GM23338 (cell line): Measurements from ENCODE around the gene HDDC3. TPM values are rescaled to one million over a fixed set of nuclear protein-coding genes. Genes with fewer than 3 reads are reported as not detected.
A peak's percentile ranks its signal among the peaks of the same experiment; 100 is the strongest.

Source experiments
- ATAC-seq: fragments of 200-7000 bp; cut with Tn5 transposase; 3 replicates; pipeline ENCODE4 v1.9.1; 2020
- DNase-seq: peaks from one replicate; pipeline ENCODE4 v3.0.0-alpha.2; 2015; ENCODE audit warnings: low spot score
- H2AFZ ChIP-seq: fragments of 200-600 bp; sonication (generic); 2 replicates; pipeline ENCODE4 v1.8.0; 2016; ENCODE audit warnings: antibody characterized with exemption, mild to moderate bottlenecking, moderate library complexity
- H3F3A ChIP-seq: fragments of 200-600 bp; sonication (generic); replicated peaks from 2 replicates; pipeline ENCODE4 v1.8.0; 2017; ENCODE audit warnings: antibody characterized with exemption, mixed run types, low read depth
- H3K27ac ChIP-seq: fragments of 200-600 bp; sonication (generic); 2 replicates; pipeline ENCODE4 v1.6.1; 2016; ENCODE audit warnings: low read depth
- H3K27me3 ChIP-seq: fragments of 200-600 bp; sonication (generic); 2 replicates; pipeline ENCODE4 v1.8.0; 2016; ENCODE audit warnings: mild to moderate bottlenecking, mixed run types, moderate library complexity; ENCODE audit not compliant: insufficient read depth
- H3K36me3 ChIP-seq: fragments of 200-600 bp; sonication (generic); 2 replicates; pipeline ENCODE4 v1.8.0; 2016; ENCODE audit warnings: mild to moderate bottlenecking; ENCODE audit not compliant: insufficient read depth
- H3K4me1 ChIP-seq: fragments of 200-600 bp; sonication (generic); 2 replicates; pipeline ENCODE4 v1.8.0; 2016; ENCODE audit warnings: mild to moderate bottlenecking, moderate library complexity; ENCODE audit not compliant: insufficient read depth
- H3K4me2 ChIP-seq: fragments of 200-600 bp; sonication (generic); 2 replicates; pipeline ENCODE4 v1.7.1; 2017; ENCODE audit warnings: mixed run types
- H3K4me3 ChIP-seq: fragments of 200-600 bp; sonication (generic); 2 replicates; pipeline ENCODE4 v1.6.1; 2016; ENCODE audit warnings: mixed run types
- H3K79me2 ChIP-seq: fragments of 200-600 bp; sonication (generic); replicated peaks from 2 replicates; pipeline ENCODE4 v1.8.0; 2017; ENCODE audit warnings: mild to moderate bottlenecking; ENCODE audit not compliant: insufficient read depth
- H3K9me2 ChIP-seq: fragments of 200-600 bp; sonication (generic); 2 replicates; pipeline ENCODE4 v1.8.0; 2017; ENCODE audit not compliant: insufficient read depth
- H4K20me1 ChIP-seq: fragments of 200-600 bp; sonication (generic); replicated peaks from 2 replicates; pipeline ENCODE4 v1.8.0; 2017; ENCODE audit warnings: mild to moderate bottlenecking; ENCODE audit not compliant: insufficient read depth
- H3K27ac Mint-ChIP-seq: 2 replicates; pipeline ENCODE4 v1.8.0; 2020; ENCODE audit warnings: inconsistent platforms, mild to moderate bottlenecking, moderate library complexity, mixed read lengths
- H3K27me3 Mint-ChIP-seq: 3 replicates; pipeline ENCODE4 v1.8.0; 2022; ENCODE audit warnings: low read depth, mild to moderate bottlenecking, moderate library complexity, mixed read lengths, inconsistent platforms; ENCODE audit not compliant: insufficient read depth, poor library complexity
- H3K36me3 Mint-ChIP-seq: 3 replicates; pipeline ENCODE4 v1.8.0; 2021; ENCODE audit warnings: low read depth, mild to moderate bottlenecking, inconsistent platforms, moderate library complexity, mixed read lengths
- H3K4me1 Mint-ChIP-seq: 3 replicates; pipeline ENCODE4 v1.8.0; 2020; ENCODE audit warnings: mild to moderate bottlenecking, inconsistent platforms, mixed read lengths
- H3K4me3 Mint-ChIP-seq: 3 replicates; pipeline ENCODE4 v1.8.0; 2021; ENCODE audit warnings: moderate library complexity, mild to moderate bottlenecking, inconsistent platforms, mixed read lengths
- H3K9me3 Mint-ChIP-seq: 3 replicates; pipeline ENCODE4 v1.8.0; 2020; ENCODE audit warnings: moderate library complexity, mild to moderate bottlenecking, inconsistent platforms, mixed read lengths
- EZH2phosphoT487 ChIP-seq: fragments of 200-600 bp; sonication (generic); IDR thresholded peaks from one replicate; pipeline ENCODE4 v1.8.1; 2018; ENCODE audit warnings: antibody characterized with exemption; ENCODE audit not compliant: unreplicated experiment
- JUNB ChIP-seq: IDR thresholded peaks from one replicate; pipeline ENCODE4 v1.6.1; 2016; ENCODE audit warnings: antibody characterized with exemption; ENCODE audit not compliant: unreplicated experiment
- STAT1 ChIP-seq: IDR thresholded peaks from one replicate; pipeline ENCODE4 v1.6.1; 2016; ENCODE audit warnings: antibody characterized with exemption; ENCODE audit not compliant: unreplicated experiment
- polyA plus RNA-seq: library from polyadenylated mRNA; unstranded; fragments of >200 nt; fragmentation: Nextera tagmentation; extraction: Ambion mirVana; gene quantifications from 2 replicates; pipeline ENCODE4 v1.2.1, GENCODE V29; 2016
- total RNA-seq: library from RNA; depleted of rRNA; stranded (reverse); fragments of >200 nt; shearing (Covaris generic); gene quantifications from 2 replicates; pipeline ENCODE4 v1.2.3, GENCODE V29; 2014
- TF ChIP-seq, protein P1 (sequence below): fragments of 250-450 bp; sonication (Bioruptor Pico); IDR thresholded peaks from 2 replicates; pipeline ENCODE4 v1.5.0; 2020; ENCODE audit warnings: mild to moderate bottlenecking, moderate library complexity
- TF ChIP-seq, protein P2 (sequence below), 2 experiments: fragments of 200-600 bp in 1 of 2; sonication (generic) in 1 of 2; conservative IDR thresholded peaks; 2 replicates each; pipeline versions ENCODE4 v1.5.1 to v1.6.1; 2016 to 2017; ENCODE audit warnings: antibody characterized with exemption in 2 of 2, low read depth in 2 of 2, mild to moderate bottlenecking in 2 of 2, moderate library complexity in 1 of 2
- TF ChIP-seq, protein P3 (sequence below): IDR thresholded peaks from one replicate; pipeline ENCODE4 v1.6.1; 2018; ENCODE audit warnings: antibody characterized with exemption; ENCODE audit not compliant: unreplicated experiment

Gene HDDC3
- total and polyA plus RNA-seq, 2 experiments from 2014 or later = 17.4 to 19.0 TPM

DNA sequence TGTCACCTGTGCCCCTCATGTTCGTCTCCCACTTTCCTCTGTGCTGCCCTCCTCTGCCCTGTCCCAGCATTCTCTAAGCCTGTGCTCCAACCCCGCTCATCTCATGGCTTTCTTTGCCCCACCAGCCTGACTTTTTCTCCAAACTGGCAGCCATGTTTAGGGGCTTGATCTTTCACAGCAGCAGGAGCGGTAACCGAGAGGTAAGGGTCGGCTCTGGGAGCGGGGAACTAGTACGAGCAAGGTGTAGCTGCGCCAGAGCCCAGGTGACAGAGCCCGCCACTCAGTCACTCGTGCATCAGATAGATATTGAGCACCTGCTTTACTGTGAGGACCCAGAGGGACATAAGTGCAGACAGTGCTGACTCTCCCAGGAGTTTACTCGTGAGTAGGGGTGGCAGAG, 15.9 kb downstream of the HDDC3 start:
- no peaks in the 10 kb centered on the region for H4K20me1 ChIP-seq
- DNase-seq (no peak), ATAC-seq (no peak)
- H3K36me3 ChIP-seq = no peaks in the 10 kb centered on the region
- no peak overlapping the region for H2AFZ ChIP-seq
- no peaks in the 10 kb centered on the region for H3K9me2 ChIP-seq
- Mint-ChIP-seq H3K36me3 (peaks cover 12% of the 10 kb centered on the region), H3K9me3 (no peaks in the 10 kb centered on the region), H3K27ac (peak overlapping the region; percentile 43; the same call in 1 of the 2 replicates), H3K4me3 (no peak overlapping the region), H3K27me3 (peaks cover 10% of the 10 kb centered on the region), H3K4me1 (peaks cover 6% of the 10 kb centered on the region)
- H3K4me1 ChIP-seq = no peaks in the 10 kb centered on the region
- no peak overlapping the region for H3K4me3 ChIP-seq
- no peaks in the 10 kb centered on the region for H3F3A ChIP-seq
- no peaks in the 10 kb centered on the region for H3K27me3 ChIP-seq
- H3K4me2 ChIP-seq = no peak overlapping the region
- H3K27ac ChIP-seq = no peak overlapping the region
- no peak for TF ChIP-seq JUNB
- no peak for TF ChIP-seq EZH2phosphoT487
- TF ChIP-seq, protein P1, sequence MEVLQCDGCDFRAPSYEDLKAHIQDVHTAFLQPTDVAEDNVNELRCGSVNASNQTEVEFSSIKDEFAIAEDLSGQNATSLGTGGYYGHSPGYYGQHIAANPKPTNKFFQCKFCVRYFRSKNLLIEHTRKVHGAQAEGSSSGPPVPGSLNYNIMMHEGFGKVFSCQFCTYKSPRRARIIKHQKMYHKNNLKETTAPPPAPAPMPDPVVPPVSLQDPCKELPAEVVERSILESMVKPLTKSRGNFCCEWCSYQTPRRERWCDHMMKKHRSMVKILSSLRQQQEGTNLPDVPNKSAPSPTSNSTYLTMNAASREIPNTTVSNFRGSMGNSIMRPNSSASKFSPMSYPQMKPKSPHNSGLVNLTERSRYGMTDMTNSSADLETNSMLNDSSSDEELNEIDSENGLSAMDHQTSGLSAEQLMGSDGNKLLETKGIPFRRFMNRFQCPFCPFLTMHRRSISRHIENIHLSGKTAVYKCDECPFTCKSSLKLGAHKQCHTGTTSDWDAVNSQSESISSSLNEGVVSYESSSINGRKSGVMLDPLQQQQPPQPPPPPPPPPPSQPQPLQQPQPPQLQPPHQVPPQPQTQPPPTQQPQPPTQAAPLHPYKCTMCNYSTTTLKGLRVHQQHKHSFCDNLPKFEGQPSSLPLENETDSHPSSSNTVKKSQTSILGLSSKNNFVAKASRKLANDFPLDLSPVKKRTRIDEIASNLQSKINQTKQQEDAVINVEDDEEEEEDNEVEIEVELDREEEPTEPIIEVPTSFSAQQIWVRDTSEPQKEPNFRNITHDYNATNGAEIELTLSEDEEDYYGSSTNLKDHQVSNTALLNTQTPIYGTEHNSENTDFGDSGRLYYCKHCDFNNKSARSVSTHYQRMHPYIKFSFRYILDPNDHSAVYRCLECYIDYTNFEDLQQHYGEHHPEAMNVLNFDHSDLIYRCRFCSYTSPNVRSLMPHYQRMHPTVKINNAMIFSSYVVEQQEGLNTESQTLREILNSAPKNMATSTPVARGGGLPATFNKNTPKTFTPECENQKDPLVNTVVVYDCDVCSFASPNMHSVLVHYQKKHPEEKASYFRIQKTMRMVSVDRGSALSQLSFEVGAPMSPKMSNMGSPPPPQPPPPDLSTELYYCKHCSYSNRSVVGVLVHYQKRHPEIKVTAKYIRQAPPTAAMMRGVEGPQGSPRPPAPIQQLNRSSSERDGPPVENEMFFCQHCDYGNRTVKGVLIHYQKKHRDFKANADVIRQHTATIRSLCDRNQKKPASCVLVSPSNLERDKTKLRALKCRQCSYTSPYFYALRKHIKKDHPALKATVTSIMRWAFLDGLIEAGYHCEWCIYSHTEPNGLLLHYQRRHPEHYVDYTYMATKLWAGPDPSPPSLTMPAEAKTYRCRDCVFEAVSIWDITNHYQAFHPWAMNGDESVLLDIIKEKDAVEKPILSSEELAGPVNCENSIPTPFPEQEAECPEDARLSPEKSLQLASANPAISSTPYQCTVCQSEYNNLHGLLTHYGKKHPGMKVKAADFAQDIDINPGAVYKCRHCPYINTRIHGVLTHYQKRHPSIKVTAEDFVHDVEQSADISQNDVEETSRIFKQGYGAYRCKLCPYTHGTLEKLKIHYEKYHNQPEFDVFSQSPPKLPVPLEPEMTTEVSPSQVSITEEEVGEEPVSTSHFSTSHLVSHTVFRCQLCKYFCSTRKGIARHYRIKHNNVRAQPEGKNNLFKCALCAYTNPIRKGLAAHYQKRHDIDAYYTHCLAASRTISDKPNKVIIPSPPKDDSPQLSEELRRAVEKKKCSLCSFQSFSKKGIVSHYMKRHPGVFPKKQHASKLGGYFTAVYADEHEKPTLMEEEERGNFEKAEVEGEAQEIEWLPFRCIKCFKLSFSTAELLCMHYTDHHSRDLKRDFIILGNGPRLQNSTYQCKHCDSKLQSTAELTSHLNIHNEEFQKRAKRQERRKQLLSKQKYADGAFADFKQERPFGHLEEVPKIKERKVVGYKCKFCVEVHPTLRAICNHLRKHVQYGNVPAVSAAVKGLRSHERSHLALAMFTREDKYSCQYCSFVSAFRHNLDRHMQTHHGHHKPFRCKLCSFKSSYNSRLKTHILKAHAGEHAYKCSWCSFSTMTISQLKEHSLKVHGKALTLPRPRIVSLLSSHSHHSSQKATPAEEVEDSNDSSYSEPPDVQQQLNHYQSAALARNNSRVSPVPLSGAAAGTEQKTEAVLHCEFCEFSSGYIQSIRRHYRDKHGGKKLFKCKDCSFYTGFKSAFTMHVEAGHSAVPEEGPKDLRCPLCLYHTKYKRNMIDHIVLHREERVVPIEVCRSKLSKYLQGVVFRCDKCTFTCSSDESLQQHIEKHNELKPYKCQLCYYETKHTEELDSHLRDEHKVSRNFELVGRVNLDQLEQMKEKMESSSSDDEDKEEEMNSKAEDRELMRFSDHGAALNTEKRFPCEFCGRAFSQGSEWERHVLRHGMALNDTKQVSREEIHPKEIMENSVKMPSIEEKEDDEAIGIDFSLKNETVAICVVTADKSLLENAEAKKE (CRISPR knock-in tag) = no peak
- no peak for TF ChIP-seq STAT1
- TF ChIP-seq, protein P2, sequence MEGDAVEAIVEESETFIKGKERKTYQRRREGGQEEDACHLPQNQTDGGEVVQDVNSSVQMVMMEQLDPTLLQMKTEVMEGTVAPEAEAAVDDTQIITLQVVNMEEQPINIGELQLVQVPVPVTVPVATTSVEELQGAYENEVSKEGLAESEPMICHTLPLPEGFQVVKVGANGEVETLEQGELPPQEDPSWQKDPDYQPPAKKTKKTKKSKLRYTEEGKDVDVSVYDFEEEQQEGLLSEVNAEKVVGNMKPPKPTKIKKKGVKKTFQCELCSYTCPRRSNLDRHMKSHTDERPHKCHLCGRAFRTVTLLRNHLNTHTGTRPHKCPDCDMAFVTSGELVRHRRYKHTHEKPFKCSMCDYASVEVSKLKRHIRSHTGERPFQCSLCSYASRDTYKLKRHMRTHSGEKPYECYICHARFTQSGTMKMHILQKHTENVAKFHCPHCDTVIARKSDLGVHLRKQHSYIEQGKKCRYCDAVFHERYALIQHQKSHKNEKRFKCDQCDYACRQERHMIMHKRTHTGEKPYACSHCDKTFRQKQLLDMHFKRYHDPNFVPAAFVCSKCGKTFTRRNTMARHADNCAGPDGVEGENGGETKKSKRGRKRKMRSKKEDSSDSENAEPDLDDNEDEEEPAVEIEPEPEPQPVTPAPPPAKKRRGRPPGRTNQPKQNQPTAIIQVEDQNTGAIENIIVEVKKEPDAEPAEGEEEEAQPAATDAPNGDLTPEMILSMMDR (conservative IDR thresholded peaks at IDR 0.05; ENCODE audit: low read depth in 2 of 2) = no peak
- TF ChIP-seq, protein P3, sequence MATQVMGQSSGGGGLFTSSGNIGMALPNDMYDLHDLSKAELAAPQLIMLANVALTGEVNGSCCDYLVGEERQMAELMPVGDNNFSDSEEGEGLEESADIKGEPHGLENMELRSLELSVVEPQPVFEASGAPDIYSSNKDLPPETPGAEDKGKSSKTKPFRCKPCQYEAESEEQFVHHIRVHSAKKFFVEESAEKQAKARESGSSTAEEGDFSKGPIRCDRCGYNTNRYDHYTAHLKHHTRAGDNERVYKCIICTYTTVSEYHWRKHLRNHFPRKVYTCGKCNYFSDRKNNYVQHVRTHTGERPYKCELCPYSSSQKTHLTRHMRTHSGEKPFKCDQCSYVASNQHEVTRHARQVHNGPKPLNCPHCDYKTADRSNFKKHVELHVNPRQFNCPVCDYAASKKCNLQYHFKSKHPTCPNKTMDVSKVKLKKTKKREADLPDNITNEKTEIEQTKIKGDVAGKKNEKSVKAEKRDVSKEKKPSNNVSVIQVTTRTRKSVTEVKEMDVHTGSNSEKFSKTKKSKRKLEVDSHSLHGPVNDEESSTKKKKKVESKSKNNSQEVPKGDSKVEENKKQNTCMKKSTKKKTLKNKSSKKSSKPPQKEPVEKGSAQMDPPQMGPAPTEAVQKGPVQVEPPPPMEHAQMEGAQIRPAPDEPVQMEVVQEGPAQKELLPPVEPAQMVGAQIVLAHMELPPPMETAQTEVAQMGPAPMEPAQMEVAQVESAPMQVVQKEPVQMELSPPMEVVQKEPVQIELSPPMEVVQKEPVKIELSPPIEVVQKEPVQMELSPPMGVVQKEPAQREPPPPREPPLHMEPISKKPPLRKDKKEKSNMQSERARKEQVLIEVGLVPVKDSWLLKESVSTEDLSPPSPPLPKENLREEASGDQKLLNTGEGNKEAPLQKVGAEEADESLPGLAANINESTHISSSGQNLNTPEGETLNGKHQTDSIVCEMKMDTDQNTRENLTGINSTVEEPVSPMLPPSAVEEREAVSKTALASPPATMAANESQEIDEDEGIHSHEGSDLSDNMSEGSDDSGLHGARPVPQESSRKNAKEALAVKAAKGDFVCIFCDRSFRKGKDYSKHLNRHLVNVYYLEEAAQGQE = no peak
- H3K79me2 ChIP-seq = no peaks in the 10 kb centered on the region
